Bronchial epithelial cell (primary cell): ENCODE results near the gene ZNF555. TPM values are rescaled to one million over a fixed set of nuclear protein-coding genes. Genes with fewer than 3 reads are reported as not detected.

ENCODE experiments used
- DNase-seq: peaks from one replicate; pipeline ENCODE4 v3.0.0-alpha.2; 2010; ENCODE audit warnings: low read depth
- FAIRE-seq: peaks from 2 replicates; lab custom pipeline; 2011; peaks lifted over from hg19 to GRCh38; lab: Jason Lieb, UNC
- H3K27me3 ChIP-seq: 2 replicates; pipeline ENCODE4 v1.5.1; 2011; ENCODE audit warnings: low read length; ENCODE audit not compliant: control insufficient read depth, insufficient read depth
- H3K36me3 ChIP-seq: 2 replicates; pipeline ENCODE4 v1.5.1; 2011; ENCODE audit warnings: low read length; ENCODE audit not compliant: control insufficient read depth, insufficient read depth
- H3K4me3 ChIP-seq: 2 replicates; pipeline ENCODE4 v1.5.1; 2011; ENCODE audit warnings: mild to moderate bottlenecking, low read depth, low read length, control low read depth
- total RNA-seq: library from RNA; depleted of rRNA; stranded (reverse); fragments of >200 nt; gene quantifications from 2 replicates; pipeline ENCODE4 v1.2.1, GENCODE V29; 2014
- TF ChIP-seq, protein P1 (sequence below): IDR thresholded peaks from 2 replicates; pipeline ENCODE4 v1.5.1; 2011; ENCODE audit warnings: mild to moderate bottlenecking, moderate library complexity, low read length, control low read depth, inconsistent platforms; ENCODE audit not compliant: insufficient read depth, severe bottlenecking

Gene ZNF555
- total RNA-seq, 1 donor from 2014 or later = 4.7 TPM

DNA sequence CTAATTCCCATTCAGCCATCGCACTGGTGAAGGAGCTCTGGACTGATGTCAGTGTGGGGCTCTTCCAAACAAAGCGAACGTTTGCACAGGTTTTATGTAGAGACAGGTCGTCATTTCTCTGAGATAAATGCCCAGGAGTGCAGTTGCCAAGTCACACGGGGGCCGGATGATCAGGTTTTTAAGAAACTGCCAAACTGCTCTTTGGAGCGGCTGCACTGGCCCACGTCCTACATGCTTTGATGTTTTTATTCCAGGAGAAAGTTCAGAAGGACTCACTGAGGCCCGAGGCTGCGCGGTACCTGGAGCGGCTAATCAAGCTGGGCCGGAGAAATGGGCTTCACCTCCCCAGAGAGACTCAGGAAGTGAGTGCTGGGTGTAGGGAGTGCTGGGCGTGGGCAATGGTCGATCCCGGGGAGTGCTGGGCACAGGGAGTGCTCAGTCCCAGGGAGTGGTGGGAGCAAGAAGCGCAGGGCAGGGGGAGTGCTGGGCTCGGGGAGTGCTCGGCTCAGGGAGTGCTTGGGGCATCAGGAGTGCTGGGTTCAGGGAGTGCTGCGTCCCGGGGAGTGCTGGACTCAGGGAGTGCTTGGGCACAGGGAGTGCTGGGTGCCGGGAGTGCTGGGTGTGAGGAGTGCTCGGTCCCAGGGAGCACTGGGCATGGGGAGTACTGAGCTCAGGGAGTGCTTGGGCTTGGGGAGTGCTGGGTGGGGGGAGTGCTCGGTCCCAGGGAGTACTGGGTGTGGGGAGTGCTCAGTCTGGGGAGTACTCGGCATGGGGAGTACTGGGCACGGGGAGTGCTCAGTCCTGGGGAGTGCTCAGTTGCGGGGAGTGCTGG is 45.2 kb upstream of the ZNF555 start:
- no peaks in the 10 kb centered on the region for H3K27me3 ChIP-seq
- TF ChIP-seq, protein P1, sequence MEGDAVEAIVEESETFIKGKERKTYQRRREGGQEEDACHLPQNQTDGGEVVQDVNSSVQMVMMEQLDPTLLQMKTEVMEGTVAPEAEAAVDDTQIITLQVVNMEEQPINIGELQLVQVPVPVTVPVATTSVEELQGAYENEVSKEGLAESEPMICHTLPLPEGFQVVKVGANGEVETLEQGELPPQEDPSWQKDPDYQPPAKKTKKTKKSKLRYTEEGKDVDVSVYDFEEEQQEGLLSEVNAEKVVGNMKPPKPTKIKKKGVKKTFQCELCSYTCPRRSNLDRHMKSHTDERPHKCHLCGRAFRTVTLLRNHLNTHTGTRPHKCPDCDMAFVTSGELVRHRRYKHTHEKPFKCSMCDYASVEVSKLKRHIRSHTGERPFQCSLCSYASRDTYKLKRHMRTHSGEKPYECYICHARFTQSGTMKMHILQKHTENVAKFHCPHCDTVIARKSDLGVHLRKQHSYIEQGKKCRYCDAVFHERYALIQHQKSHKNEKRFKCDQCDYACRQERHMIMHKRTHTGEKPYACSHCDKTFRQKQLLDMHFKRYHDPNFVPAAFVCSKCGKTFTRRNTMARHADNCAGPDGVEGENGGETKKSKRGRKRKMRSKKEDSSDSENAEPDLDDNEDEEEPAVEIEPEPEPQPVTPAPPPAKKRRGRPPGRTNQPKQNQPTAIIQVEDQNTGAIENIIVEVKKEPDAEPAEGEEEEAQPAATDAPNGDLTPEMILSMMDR = no peak
- peaks cover 16% of the 10 kb centered on the region for H3K36me3 ChIP-seq
- no peak overlapping the region for H3K4me3 ChIP-seq
- FAIRE-seq (no peak), DNase-seq (no peak)

DNA sequence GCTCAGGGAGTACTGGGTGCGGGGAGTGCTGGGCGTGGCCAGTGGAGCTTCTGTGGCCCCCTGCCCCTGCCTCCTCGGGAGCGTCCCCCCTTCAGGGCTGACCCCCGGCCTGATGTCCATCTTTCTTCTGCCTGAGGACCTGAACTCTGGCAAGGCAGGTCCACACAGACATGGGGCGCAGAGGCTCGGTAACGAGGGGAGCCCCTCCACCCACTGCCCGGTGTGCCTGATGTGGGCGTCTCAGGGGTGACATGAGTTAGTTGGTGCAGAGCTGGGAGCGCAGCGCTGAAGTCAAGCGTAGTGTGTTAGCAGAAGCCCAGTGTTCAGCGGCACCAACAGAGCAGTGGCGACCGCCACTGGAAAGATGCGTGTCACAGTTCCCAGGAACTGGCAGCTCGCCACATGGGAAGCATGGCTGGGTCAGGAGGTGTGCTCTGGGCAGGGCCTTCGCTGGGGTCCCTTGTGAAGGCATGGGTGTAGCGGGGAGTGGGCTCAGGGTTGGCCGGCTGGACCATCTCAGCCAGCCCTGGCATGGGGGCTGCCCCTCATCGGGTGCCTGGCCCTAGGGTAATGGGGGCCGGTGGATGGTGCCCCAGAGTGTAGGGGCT is 44.5 kb upstream of the ZNF555 start:
- TF ChIP-seq, protein P1 = no peak
- no peaks in the 10 kb centered on the region for H3K27me3 ChIP-seq
- H3K4me3 ChIP-seq = no peak overlapping the region
- no peak for DNase-seq
- FAIRE-seq = peak; percentile 13
- H3K36me3 ChIP-seq = peaks cover 16% of the 10 kb centered on the region

DNA sequence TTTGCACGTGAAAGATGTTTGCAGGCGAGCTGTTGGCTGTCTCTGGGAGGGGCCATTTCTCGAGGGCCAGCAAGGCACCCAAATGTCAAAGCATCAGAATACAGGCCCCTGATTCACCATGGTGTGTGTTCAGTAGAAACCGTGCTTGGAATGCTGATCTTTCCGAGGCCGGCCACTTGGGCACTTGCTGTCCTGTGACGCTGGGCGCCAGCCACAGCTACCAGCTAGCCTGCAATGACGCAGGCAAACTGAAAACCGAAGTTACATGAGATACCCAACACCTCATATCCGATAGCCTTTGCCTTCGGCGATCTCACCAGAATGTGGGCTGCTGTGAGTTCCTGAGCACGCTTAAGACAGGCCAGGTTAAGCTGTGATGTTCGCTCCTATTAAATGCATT is 44.0 kb upstream of the ZNF555 start:
- no peak overlapping the region for H3K4me3 ChIP-seq
- FAIRE-seq (no peak), DNase-seq (no peak)
- H3K36me3 ChIP-seq = peaks cover 18% of the 10 kb centered on the region
- no peaks in the 10 kb centered on the region for H3K27me3 ChIP-seq
- TF ChIP-seq, protein P1 = no peak

DNA sequence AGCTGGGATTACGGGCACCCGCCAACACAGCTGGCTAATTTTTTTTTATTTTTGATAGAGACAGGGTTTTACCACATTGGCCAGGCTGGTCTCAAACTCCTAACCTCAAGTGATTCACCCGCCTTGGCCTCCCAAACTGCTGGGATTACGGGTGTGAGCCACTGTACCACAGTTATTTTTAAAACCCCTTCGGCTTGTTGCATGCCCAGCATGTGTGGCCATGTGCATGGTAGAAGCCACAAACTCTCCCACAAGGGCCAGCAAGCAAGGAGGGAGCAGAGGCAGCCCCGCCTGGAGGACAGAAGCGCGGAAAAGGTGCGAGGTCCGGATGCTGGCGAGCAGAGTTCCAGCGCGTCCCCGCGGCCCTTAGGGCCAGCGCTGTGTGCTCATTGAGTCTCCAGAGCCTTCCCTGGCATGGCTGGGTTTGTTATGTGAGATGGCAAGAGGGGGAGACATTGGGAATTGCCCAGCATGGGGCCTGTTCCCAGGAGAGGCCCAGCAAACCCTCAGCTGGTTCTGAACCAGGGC is 43.1 kb upstream of the ZNF555 start:
- H3K27me3 ChIP-seq = no peaks in the 10 kb centered on the region
- FAIRE-seq (no peak), DNase-seq (no peak)
- TF ChIP-seq, protein P1 = no peak
- no peak overlapping the region for H3K4me3 ChIP-seq
- H3K36me3 ChIP-seq = peaks cover 20% of the 10 kb centered on the region

DNA sequence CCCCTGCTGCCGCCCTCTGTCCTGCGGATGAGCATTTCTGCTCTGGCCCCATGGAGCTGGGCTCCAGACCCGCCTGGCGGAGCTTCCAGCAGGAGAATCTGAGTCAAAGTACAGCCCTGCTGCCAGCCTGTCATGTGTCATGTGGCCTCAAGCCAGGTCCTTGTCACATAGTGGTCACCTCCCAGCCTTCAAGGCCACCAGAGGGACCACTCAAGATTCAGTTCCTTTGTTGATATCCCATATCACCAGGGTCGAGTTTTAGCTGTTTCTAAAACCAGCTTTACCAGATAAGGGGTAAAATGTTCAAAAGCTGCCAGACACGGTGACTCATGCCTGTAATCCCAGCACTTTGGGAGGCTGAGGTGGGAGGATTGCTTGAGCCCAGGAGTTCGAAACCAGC is 42.5 kb upstream of the ZNF555 start:
- Histone ChIP-seq H3K27me3 (no peaks in the 10 kb centered on the region), H3K4me3 (no peak overlapping the region), H3K36me3 (peaks cover 18% of the 10 kb centered on the region)
- DNase-seq (no peak), FAIRE-seq (no peak)
- TF ChIP-seq, protein P1 = no peak
